IPS-18a (cell line): ENCODE measurements around the gene USP19.

Experiments used
- H3K27ac ChIP-seq: one replicate; pipeline ENCODE4 v1.5.1; 2013; ENCODE audit warnings: low read length
- H3K27me3 ChIP-seq: one replicate; pipeline ENCODE4 v1.6.1; 2013; ENCODE audit warnings: mild to moderate bottlenecking, low read length; ENCODE audit not compliant: control insufficient read depth, insufficient read depth
- H3K36me3 ChIP-seq: one replicate; pipeline ENCODE4 v1.6.1; 2013; ENCODE audit warnings: low read depth, low read length; ENCODE audit not compliant: control insufficient read depth
- H3K4me1 ChIP-seq: one replicate; pipeline ENCODE4 v1.6.1; 2013; ENCODE audit warnings: low read depth, low read length; ENCODE audit not compliant: control insufficient read depth
- H3K4me3 ChIP-seq: one replicate; pipeline ENCODE4 v1.5.1; 2013; ENCODE audit warnings: low read length
- H3K9ac ChIP-seq: one replicate; pipeline ENCODE4 v1.6.1; 2013; ENCODE audit warnings: mild to moderate bottlenecking, low read length, moderate library complexity
- H3K9me3 ChIP-seq: one replicate; pipeline ENCODE4 v1.6.1; 2013; ENCODE audit warnings: low read depth, low read length; ENCODE audit not compliant: control insufficient read depth

The USP19 gene

GRCh38 chr3:49112262-49112661, 8.4 kb downstream of the USP19 start:
- Histone ChIP-seq H3K4me3 (no peak overlapping the region), H3K9me3 (no peaks in the 10 kb centered on the region), H3K9ac (no peak overlapping the region), H3K36me3 (peaks cover 80% of the 10 kb centered on the region), H3K4me1 (no peaks in the 10 kb centered on the region), H3K27ac (no peak overlapping the region), H3K27me3 (no peaks in the 10 kb centered on the region)

- Histone ChIP-seq H3K9ac (no peak overlapping the region), H3K4me1 (no peaks in the 10 kb centered on the region), H3K36me3 (peaks cover 72% of the 10 kb centered on the region), H3K4me3 (no peak overlapping the region), H3K9me3 (no peaks in the 10 kb centered on the region), H3K27me3 (no peaks in the 10 kb centered on the region), H3K27ac (no peak overlapping the region)
Measured at GRCh38 chr3:49111347-49111746, 9.3 kb downstream of the USP19 start.

- no peaks in the 10 kb centered on the region for H3K9me3 ChIP-seq
- H3K27ac ChIP-seq = no peak overlapping the region
- H3K9ac ChIP-seq = no peak overlapping the region
- peaks cover 66% of the 10 kb centered on the region for H3K36me3 ChIP-seq
- no peak overlapping the region for H3K4me3 ChIP-seq
- H3K27me3 ChIP-seq = no peaks in the 10 kb centered on the region
- no peaks in the 10 kb centered on the region for H3K4me1 ChIP-seq
Measured at GRCh38 chr3:49110780-49111179, 9.8 kb downstream of the USP19 start.

GRCh38 chr3:49108346-49108745, 12.3 kb downstream of the USP19 start:
- Histone ChIP-seq H3K36me3 (peaks cover 44% of the 10 kb centered on the region), H3K4me1 (peaks cover 5% of the 10 kb centered on the region), H3K9ac (no peak overlapping the region), H3K27ac (no peak overlapping the region), H3K27me3 (no peaks in the 10 kb centered on the region), H3K4me3 (no peak overlapping the region), H3K9me3 (no peaks in the 10 kb centered on the region)

GRCh38 chr3:49104427-49105291, 16.0 kb downstream of the USP19 start, which contains the start of gene QARS1:
Gene QARS1 (minus strand): TSS chr3:49104757. CDS start chr3:49104733, 24 bp downstream.
- Histone ChIP-seq H3K4me1 (peaks cover 5% of the 10 kb centered on the region), H3K9ac (peak within 1 kb of the TSS; percentile 95), H3K36me3 (peaks cover 46% of the 10 kb centered on the region), H3K27ac (peak within 1 kb of the TSS; percentile 98), H3K27me3 (no peaks in the 10 kb centered on the region), H3K4me3 (peak within 1 kb of the TSS; percentile 76), H3K9me3 (no peaks in the 10 kb centered on the region)

- Histone ChIP-seq H3K4me3 (peak overlapping the region; percentile 76), H3K27ac (peak overlapping the region; percentile 98), H3K9me3 (no peaks in the 10 kb centered on the region), H3K4me1 (peaks cover 5% of the 10 kb centered on the region), H3K9ac (peak overlapping the region; percentile 95), H3K36me3 (peaks cover 46% of the 10 kb centered on the region), H3K27me3 (no peaks in the 10 kb centered on the region)
Measured at GRCh38 chr3:49104052-49104426, 16.6 kb downstream of the USP19 start.

GRCh38 chr3:49100046-49100615, 20.5 kb downstream of the USP19 start:
- Histone ChIP-seq H3K9ac (no peak overlapping the region), H3K27ac (no peak overlapping the region), H3K9me3 (no peaks in the 10 kb centered on the region), H3K27me3 (no peaks in the 10 kb centered on the region), H3K4me3 (no peak overlapping the region), H3K36me3 (peaks cover 60% of the 10 kb centered on the region), H3K4me1 (peaks cover 5% of the 10 kb centered on the region)

GRCh38 chr3:49098910-49099630, 21.6 kb downstream of the USP19 start:
- H3K36me3 ChIP-seq = peaks cover 60% of the 10 kb centered on the region
- no peaks in the 10 kb centered on the region for H3K27me3 ChIP-seq
- no peaks in the 10 kb centered on the region for H3K9me3 ChIP-seq
- no peak overlapping the region for H3K9ac ChIP-seq
- no peak overlapping the region for H3K4me3 ChIP-seq
- H3K4me1 ChIP-seq = peaks cover 5% of the 10 kb centered on the region
- H3K27ac ChIP-seq = no peak overlapping the region

GRCh38 chr3:49098429-49098828, 22.2 kb downstream of the USP19 start:
- peaks cover 60% of the 10 kb centered on the region for H3K36me3 ChIP-seq
- H3K27me3 ChIP-seq = no peaks in the 10 kb centered on the region
- no peaks in the 10 kb centered on the region for H3K4me1 ChIP-seq
- no peak overlapping the region for H3K4me3 ChIP-seq
- H3K9ac ChIP-seq = no peak overlapping the region
- no peaks in the 10 kb centered on the region for H3K9me3 ChIP-seq
- no peak overlapping the region for H3K27ac ChIP-seq

- no peaks in the 10 kb centered on the region for H3K9me3 ChIP-seq
- peak within 1 kb of the TSS; percentile 77 for H3K27ac ChIP-seq
- peaks cover 7% of the 10 kb centered on the region for H3K4me1 ChIP-seq
- peak within 1 kb of the TSS; percentile 89 for H3K9ac ChIP-seq
- peak within 1 kb of the TSS; percentile 97 for H3K4me3 ChIP-seq
- no peaks in the 10 kb centered on the region for H3K27me3 ChIP-seq
- peaks cover 22% of the 10 kb centered on the region for H3K36me3 ChIP-seq
Measured at GRCh38 chr3:49093853-49094767, 26.5 kb downstream of the USP19 start, which contains the start of gene QRICH1. Gene QRICH1 (minus strand): TSS chr3:49094071. CDS start chr3:49077017, 17,054 bp downstream.
